Fibroblast of mammary gland (primary cell): Measurements from ENCODE around the gene PLD1.

Experiments
- DNase-seq: peaks from one replicate; pipeline ENCODE4 v3.0.0-alpha.2; 2010; ENCODE audit warnings: low read depth
- H3K4me3 ChIP-seq: 2 replicates; pipeline ENCODE4 v1.5.1; 2011; ENCODE audit warnings: low read depth, mild to moderate bottlenecking, low read length, moderate library complexity; ENCODE audit not compliant: control insufficient read depth
- CTCF ChIP-seq: conservative IDR thresholded peaks from 2 replicates; pipeline ENCODE4 v1.5.1; 2011; ENCODE audit warnings: low read depth, low read length, inconsistent platforms; ENCODE audit not compliant: control insufficient read depth, insufficient read depth

The PLD1 gene

DNA sequence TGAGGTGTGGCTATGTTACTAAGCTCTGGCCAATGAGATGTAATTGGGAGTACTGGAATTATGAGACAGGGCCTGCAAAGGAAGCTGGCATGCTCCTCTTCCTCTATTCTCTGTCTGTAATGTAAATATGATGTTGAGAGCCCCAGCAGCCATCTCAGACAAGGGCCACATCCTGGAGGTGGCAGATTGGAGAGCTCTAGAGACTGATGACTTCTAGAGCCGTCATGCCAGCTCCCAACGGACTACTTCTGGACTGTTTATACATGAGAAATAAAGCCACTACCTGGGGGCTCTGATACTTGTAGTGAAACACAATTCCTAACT, 19.7 kb downstream of the PLD1 start:
- H3K4me3 ChIP-seq = no peak overlapping the region
- no peak for TF ChIP-seq CTCF
- DNase-seq = no peak

GRCh38 chr3:171789759-171790505, 20.4 kb downstream of the PLD1 start:
- no peak overlapping the region for H3K4me3 ChIP-seq
- no peak for TF ChIP-seq CTCF
- no peak for DNase-seq

DNA sequence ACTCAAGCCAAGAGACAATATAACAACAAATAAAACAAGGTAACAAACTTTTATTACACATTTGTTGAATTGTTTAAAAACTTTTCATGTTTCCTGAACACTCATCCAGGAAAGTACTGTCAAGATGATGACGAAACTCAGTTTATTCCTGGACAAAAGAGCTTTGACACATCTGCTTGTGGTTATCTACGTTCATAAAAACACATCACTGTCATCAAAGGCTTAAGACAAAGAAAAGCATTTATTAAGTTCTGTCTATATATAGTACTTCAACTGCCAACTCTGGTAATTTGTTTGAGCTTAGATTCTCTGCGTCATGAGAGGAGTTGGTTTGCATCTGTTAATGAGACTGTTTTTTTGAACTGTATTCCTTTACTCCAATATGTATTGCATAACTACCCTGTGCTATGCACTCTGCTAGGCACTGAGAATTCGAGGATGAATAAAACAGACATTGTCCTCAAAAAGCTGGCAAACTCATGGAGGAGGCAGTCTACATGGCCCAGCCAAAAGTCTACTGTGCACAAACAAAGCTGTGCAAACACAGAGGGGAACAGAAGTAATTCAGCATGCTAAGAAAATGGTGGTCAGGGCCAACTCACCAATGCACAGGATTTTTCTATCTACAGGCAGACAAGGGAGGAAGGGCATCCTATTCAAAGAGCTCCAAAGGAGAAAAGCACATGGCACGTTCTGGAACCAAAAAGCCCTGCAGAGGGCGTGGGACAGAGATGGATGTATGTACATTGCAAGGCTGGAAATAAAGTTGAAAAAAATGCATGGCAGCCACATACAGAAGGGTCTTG, 21.5 kb downstream of the PLD1 start:
- TF ChIP-seq CTCF = no peak
- DNase-seq = peak; percentile 98
- H3K4me3 ChIP-seq = no peak overlapping the region

GRCh38 chr3:171786997-171787396, 23.3 kb downstream of the PLD1 start:
- TF ChIP-seq CTCF = no peak
- no peak overlapping the region for H3K4me3 ChIP-seq
- DNase-seq = no peak

GRCh38 chr3:171784937-171785336, 25.3 kb downstream of the PLD1 start:
- H3K4me3 ChIP-seq = no peak overlapping the region
- no peak for TF ChIP-seq CTCF
- DNase-seq = no peak

- no peak overlapping the region for H3K4me3 ChIP-seq
- DNase-seq = no peak
- no peak for TF ChIP-seq CTCF
Measured at GRCh38 chr3:171784387-171784786, 25.9 kb downstream of the PLD1 start.
